ENCODE data around the gene LYRM7. TPM values are rescaled to one million over a fixed set of nuclear protein-coding genes. Genes with fewer than 3 reads are reported as not detected.

The LYRM7 gene
- total RNA-seq, 1 experiment from 2014 or later, result 12.1 TPM

DNA sequence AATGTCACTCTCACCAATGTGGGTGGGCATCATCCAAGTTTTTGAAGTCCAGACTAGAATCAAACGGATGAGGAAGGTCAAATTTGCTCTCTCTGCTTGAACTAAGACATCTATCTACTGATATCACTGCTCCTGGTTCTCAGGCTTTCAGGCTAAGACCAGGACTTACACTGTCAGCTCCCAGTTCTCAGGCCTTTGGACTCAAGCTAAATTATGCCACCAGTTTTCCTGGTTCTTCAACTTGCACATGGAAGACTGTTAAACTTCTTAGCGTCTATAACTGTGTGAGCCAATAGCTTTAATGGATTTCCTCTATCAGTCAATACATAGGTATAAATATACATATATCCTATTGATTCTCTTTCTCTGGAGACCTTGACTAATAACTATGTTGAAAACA, 35.3 kb downstream of the LYRM7 start:
- ChIA-PET CTCF (no interaction called here), POLR2A (no interaction called here)
- intact Hi-C loops (cut with micrococcal nuclease; ENCODE audit: unreplicated experiment), result no loop called here
- no peak overlapping the region for H3K27ac ChIP-seq (ENCODE audit: low read length)
- no peak overlapping the region for H3K4me3 ChIP-seq (ENCODE audit: low read depth in 2 of 2, low read length in 2 of 2)
- no peaks in the 10 kb centered on the region for H3K27me3 ChIP-seq (ENCODE audit: control insufficient read depth, insufficient read depth, low read length)
- ATAC-seq, result no peak
- in situ Hi-C loops (cut with HindIII; ENCODE audit: low pct_unique_long_range_greater_than_20kb, low sequenced_read_pairs), result no loop called here
- DNase-seq (ENCODE audit: low read depth, low spot score), result no peak
- no peak for TF ChIP-seq POLR2AphosphoS5 (IDR thresholded peaks at IDR 0.05; ENCODE audit: low read depth, low read length)
- no peak for TF ChIP-seq SIN3A (IDR thresholded peaks at IDR 0.05; ENCODE audit: borderline replicate concordance, insufficient read depth, low read depth, low read length)
- TF ChIP-seq, protein P1, sequence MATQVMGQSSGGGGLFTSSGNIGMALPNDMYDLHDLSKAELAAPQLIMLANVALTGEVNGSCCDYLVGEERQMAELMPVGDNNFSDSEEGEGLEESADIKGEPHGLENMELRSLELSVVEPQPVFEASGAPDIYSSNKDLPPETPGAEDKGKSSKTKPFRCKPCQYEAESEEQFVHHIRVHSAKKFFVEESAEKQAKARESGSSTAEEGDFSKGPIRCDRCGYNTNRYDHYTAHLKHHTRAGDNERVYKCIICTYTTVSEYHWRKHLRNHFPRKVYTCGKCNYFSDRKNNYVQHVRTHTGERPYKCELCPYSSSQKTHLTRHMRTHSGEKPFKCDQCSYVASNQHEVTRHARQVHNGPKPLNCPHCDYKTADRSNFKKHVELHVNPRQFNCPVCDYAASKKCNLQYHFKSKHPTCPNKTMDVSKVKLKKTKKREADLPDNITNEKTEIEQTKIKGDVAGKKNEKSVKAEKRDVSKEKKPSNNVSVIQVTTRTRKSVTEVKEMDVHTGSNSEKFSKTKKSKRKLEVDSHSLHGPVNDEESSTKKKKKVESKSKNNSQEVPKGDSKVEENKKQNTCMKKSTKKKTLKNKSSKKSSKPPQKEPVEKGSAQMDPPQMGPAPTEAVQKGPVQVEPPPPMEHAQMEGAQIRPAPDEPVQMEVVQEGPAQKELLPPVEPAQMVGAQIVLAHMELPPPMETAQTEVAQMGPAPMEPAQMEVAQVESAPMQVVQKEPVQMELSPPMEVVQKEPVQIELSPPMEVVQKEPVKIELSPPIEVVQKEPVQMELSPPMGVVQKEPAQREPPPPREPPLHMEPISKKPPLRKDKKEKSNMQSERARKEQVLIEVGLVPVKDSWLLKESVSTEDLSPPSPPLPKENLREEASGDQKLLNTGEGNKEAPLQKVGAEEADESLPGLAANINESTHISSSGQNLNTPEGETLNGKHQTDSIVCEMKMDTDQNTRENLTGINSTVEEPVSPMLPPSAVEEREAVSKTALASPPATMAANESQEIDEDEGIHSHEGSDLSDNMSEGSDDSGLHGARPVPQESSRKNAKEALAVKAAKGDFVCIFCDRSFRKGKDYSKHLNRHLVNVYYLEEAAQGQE (IDR thresholded peaks at IDR 0.05; ENCODE audit: insufficient read depth in 1 of 2, low read depth in 2 of 2, low read length in 1 of 2), result no peak
- TF ChIP-seq, protein P2, sequence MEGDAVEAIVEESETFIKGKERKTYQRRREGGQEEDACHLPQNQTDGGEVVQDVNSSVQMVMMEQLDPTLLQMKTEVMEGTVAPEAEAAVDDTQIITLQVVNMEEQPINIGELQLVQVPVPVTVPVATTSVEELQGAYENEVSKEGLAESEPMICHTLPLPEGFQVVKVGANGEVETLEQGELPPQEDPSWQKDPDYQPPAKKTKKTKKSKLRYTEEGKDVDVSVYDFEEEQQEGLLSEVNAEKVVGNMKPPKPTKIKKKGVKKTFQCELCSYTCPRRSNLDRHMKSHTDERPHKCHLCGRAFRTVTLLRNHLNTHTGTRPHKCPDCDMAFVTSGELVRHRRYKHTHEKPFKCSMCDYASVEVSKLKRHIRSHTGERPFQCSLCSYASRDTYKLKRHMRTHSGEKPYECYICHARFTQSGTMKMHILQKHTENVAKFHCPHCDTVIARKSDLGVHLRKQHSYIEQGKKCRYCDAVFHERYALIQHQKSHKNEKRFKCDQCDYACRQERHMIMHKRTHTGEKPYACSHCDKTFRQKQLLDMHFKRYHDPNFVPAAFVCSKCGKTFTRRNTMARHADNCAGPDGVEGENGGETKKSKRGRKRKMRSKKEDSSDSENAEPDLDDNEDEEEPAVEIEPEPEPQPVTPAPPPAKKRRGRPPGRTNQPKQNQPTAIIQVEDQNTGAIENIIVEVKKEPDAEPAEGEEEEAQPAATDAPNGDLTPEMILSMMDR (IDR thresholded peaks at IDR 0.05), result no peak
- no peak for TF ChIP-seq TCF7L2 (IDR thresholded peaks at IDR 0.05; ENCODE audit: low read depth, low read length)
- H3K4me1 ChIP-seq (ENCODE audit: control insufficient read depth, insufficient read depth, low read length), result no peaks in the 10 kb centered on the region
- H3K9me3 ChIP-seq (ENCODE audit: control insufficient read depth, insufficient read depth, low read depth, low read length), result no peaks in the 10 kb centered on the region
- H3K36me3 ChIP-seq (ENCODE audit: control insufficient read depth, insufficient read depth, low read length), result no peaks in the 10 kb centered on the region
- BruUV-seq (replicated peaks), result no TSS peak

DNA sequence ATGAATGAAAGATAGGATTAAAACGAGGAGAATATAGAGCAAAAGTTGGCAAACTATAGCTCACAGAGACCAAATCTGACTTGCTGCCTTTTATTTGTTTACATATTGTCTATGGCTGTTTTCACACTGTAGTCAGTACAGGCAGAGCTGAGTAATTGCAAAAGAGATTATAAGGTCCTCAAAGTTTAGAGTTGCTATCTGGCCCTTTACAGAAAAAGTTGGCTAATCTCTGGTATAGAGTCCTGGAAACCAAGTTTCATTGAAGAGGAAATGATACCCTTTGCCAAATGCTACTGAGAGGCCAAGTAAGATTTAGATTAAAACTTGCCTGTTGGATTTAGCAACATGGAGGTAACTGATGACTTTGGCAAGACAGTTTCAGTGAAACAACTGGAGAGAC, 36.0 kb downstream of the LYRM7 start:
- in situ Hi-C loops (cut with HindIII; ENCODE audit: low pct_unique_long_range_greater_than_20kb, low sequenced_read_pairs), result no loop called here
- Histone ChIP-seq H3K27me3 (ENCODE audit: control insufficient read depth, insufficient read depth, low read length) (no peaks in the 10 kb centered on the region), H3K36me3 (ENCODE audit: control insufficient read depth, insufficient read depth, low read length) (no peaks in the 10 kb centered on the region), H3K27ac (ENCODE audit: low read length) (no peak overlapping the region), H3K4me1 (ENCODE audit: control insufficient read depth, insufficient read depth, low read length) (no peaks in the 10 kb centered on the region), H3K9me3 (ENCODE audit: control insufficient read depth, insufficient read depth, low read depth, low read length) (no peaks in the 10 kb centered on the region), H3K4me3 (ENCODE audit: low read depth in 2 of 2, low read length in 2 of 2) (no peak overlapping the region)
- no TSS peak for BruUV-seq (replicated peaks)
- TF ChIP-seq, protein P2 (IDR thresholded peaks at IDR 0.05), result no peak
- TF ChIP-seq SIN3A (IDR thresholded peaks at IDR 0.05; ENCODE audit: borderline replicate concordance, insufficient read depth, low read depth, low read length), result no peak
- TF ChIP-seq, protein P1 (IDR thresholded peaks at IDR 0.05; ENCODE audit: insufficient read depth in 1 of 2, low read depth in 2 of 2, low read length in 1 of 2), result no peak
- POLR2A ChIA-PET, result no interaction called here
- CTCF ChIA-PET, result no interaction called here
- DNase-seq (ENCODE audit: low read depth, low spot score) (no peak), ATAC-seq (no peak)
- intact Hi-C loops (cut with micrococcal nuclease; ENCODE audit: unreplicated experiment), result no loop called here

Data from Panc1 (cell line).